ENCODE results near the gene KIFC3.
A peak's percentile ranks its signal among the peaks of the same experiment; 100 is the strongest.

Gene KIFC3

DNA sequence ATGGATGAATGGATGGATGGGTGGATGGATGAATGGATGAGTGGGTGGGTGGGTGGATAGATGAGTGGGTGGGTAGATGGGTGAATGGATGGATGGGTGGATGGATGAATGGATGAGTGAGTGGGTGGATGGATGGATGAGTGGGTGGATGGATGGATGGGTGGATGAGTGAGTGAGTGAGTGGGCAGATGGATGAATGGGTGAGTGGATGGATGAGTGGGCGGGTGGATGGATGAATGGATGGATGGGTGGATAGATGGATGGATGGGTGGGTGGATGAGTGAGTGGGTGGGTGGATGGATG lies 73.2 kb downstream of the KIFC3 start:
- no peak overlapping the region for H3K27ac ChIP-seq
- TF ChIP-seq, protein P1, sequence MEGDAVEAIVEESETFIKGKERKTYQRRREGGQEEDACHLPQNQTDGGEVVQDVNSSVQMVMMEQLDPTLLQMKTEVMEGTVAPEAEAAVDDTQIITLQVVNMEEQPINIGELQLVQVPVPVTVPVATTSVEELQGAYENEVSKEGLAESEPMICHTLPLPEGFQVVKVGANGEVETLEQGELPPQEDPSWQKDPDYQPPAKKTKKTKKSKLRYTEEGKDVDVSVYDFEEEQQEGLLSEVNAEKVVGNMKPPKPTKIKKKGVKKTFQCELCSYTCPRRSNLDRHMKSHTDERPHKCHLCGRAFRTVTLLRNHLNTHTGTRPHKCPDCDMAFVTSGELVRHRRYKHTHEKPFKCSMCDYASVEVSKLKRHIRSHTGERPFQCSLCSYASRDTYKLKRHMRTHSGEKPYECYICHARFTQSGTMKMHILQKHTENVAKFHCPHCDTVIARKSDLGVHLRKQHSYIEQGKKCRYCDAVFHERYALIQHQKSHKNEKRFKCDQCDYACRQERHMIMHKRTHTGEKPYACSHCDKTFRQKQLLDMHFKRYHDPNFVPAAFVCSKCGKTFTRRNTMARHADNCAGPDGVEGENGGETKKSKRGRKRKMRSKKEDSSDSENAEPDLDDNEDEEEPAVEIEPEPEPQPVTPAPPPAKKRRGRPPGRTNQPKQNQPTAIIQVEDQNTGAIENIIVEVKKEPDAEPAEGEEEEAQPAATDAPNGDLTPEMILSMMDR (IDR thresholded peaks at IDR 0.05; ENCODE audit: low read depth, low read length, missing control alignments), result no peak
- no peak for DNase-seq
- H3K36me3 ChIP-seq (replicated peaks), result no peaks in the 10 kb centered on the region
- in situ Hi-C loops (cut with HindIII; ENCODE audit: low pct_ligation_motif_present, low sequenced_read_pairs), result no loop called here
- no peak overlapping the region for H3K4me3 ChIP-seq (ENCODE audit: low read depth, low read length)
- no peaks in the 10 kb centered on the region for H3K27me3 ChIP-seq (replicated peaks)

DNA sequence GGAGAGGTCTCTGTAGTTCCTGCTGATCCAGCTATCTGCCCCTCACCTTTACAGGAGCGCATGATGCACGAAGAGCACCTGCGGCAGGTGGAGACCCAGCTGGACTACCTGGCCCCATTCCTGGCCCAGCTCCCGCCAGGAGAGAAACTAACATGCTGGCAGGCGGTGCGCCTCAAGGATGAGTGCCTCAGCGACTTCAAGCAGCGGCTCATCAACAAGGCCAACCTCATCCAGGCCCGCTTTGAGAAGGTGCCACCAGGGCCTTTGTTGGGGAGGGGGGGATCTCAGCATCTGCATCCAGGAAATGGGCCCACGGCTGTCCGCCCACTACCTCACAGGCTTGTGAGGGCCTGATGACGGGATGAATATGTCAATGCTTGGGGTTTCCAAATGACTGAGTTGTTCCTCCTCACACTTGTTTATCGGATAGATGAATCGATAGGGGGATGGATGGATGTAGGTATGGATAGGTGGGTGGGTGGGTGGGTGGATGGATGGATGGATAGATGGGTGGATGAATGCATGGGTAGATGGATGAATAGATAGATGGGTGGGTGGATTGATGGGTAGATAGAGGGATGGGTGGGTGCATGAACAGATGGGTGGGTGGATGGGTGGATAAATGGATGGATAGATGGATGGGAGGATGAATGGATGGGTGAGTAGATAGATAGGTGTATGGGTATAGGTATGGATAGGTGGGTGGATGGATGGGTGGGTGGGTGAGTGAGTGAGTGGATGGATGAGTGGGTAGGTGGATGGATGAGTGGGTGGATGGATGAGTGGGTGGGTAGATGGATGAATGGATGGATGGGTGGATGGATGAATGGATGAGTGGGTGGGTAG lies 73.7 kb downstream of the KIFC3 start:
- Histone ChIP-seq H3K27me3 (replicated peaks) (no peaks in the 10 kb centered on the region), H3K4me3 (ENCODE audit: low read depth, low read length) (no peak overlapping the region), H3K27ac (no peak overlapping the region), H3K36me3 (replicated peaks) (no peaks in the 10 kb centered on the region)
- in situ Hi-C loops (cut with HindIII; ENCODE audit: low pct_ligation_motif_present, low sequenced_read_pairs), result no loop called here
- no peak for DNase-seq
- TF ChIP-seq, protein P1 (IDR thresholded peaks at IDR 0.05; ENCODE audit: low read depth, low read length, missing control alignments), result no peak

DNA sequence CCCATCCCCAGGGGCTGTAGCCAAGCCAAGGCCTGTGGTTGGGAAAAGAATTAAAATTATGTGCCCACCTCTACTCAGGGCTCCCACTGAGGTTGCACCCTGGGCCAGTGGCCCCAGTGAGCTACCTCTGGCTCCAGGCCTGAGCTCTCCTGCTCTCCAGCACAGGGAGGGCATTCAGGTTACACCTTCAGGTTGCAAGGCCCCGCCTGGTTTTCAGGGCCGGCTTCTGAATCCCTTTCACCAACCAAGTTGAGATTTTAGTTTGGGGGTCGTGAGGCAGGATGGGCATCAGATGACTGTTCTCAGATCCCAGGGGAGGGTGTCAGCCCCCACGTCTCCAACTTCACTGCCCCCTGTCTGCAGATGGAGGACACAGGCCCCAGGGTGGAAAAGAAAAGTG lies 74.7 kb downstream of the KIFC3 start:
- TF ChIP-seq, protein P1 (IDR thresholded peaks at IDR 0.05; ENCODE audit: low read depth, low read length, missing control alignments), result peak; percentile 33
- H3K4me3 ChIP-seq (ENCODE audit: low read depth, low read length), result no peak overlapping the region
- no peak for DNase-seq
- H3K36me3 ChIP-seq (replicated peaks), result no peaks in the 10 kb centered on the region
- H3K27ac ChIP-seq, result no peak overlapping the region
- no peaks in the 10 kb centered on the region for H3K27me3 ChIP-seq (replicated peaks)
- in situ Hi-C loops (cut with HindIII; ENCODE audit: low pct_ligation_motif_present, low sequenced_read_pairs), result no loop called here

DNA sequence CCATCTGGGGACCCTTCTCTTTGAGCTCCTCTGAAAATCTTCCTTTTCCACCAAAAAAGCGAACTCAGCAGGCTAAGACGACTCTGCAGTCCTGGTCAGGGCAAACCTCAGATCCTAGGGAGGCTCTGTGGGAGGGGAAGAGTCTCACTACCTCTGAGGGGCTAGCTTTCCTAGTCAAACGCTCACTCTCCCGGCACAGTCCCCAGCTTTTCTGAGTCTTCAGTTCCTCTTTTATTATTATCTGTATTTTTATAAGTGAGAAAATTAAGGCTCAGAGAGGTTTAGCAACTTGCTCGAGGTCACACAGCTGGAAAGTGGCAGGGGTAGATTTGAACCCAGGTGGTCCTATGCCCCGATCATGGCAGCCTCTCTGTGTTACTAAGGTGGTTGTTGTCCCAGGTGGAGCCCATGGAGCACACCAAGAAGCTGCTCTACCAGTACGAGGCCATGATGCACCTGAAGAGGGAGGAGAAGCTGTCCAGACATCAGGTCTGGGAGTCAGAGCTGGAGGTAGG lies 75.8 kb downstream of the KIFC3 start:
- DNase-seq, result no peak
- in situ Hi-C loops (cut with HindIII; ENCODE audit: low pct_ligation_motif_present, low sequenced_read_pairs), result no loop called here
- no peak overlapping the region for H3K27ac ChIP-seq
- H3K27me3 ChIP-seq (replicated peaks), result no peaks in the 10 kb centered on the region
- TF ChIP-seq, protein P1 (IDR thresholded peaks at IDR 0.05; ENCODE audit: low read depth, low read length, missing control alignments), result no peak
- no peak overlapping the region for H3K4me3 ChIP-seq (ENCODE audit: low read depth, low read length)
- no peaks in the 10 kb centered on the region for H3K36me3 ChIP-seq (replicated peaks)

DNA sequence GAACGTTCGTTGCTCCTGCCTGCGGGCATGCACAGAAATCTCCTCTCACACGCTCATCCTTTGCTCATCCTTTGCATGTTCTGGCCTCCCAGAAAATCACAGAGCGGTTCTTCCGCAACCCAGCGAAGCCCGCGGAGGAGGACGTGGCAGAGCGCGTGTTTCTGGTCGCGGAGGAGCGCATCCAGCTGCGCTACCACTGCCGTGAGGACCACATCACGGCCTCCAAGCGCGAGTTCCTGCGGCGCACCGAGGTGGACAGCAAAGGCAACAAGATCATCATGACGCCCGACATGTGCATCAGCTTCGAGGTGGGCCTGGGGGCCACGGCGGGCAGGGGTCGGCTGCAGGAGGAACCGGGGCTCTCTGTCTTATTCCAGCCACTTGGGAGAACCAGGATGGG lies 76.3 kb downstream of the KIFC3 start:
- Histone ChIP-seq H3K27ac (no peak overlapping the region), H3K4me3 (ENCODE audit: low read depth, low read length) (no peak overlapping the region), H3K27me3 (replicated peaks) (no peaks in the 10 kb centered on the region), H3K36me3 (replicated peaks) (no peaks in the 10 kb centered on the region)
- in situ Hi-C loops (cut with HindIII; ENCODE audit: low pct_ligation_motif_present, low sequenced_read_pairs), result no loop called here
- TF ChIP-seq, protein P1 (IDR thresholded peaks at IDR 0.05; ENCODE audit: low read depth, low read length, missing control alignments), result no peak
- no peak for DNase-seq

DNA sequence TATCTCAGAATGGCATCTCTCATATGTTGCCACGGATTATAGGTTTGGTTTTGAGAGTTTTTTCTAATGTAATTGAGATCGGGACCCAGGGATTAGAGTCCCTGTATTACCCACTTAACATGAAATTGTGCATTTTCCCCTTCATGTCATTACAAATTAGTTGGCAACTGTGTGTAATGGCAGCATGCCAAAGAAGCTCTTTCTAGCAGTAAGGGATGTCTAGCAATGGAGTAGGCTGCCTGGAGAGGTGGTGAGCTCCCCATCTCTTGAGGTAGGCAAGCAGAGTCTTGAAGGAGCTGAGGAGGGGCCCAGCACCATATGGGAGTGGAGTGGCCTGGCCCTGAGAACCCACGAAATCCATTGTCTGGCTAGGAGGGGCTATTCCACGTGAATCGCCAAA lies 76.7 kb downstream of the KIFC3 start:
- Histone ChIP-seq H3K36me3 (replicated peaks) (no peaks in the 10 kb centered on the region), H3K27me3 (replicated peaks) (no peaks in the 10 kb centered on the region), H3K27ac (no peak overlapping the region), H3K4me3 (ENCODE audit: low read depth, low read length) (no peak overlapping the region)
- no peak for DNase-seq
- TF ChIP-seq, protein P1 (IDR thresholded peaks at IDR 0.05; ENCODE audit: low read depth, low read length, missing control alignments), result no peak
- in situ Hi-C loops (cut with HindIII; ENCODE audit: low pct_ligation_motif_present, low sequenced_read_pairs), result no loop called here

Data from brain microvascular endothelial cell (primary cell).